GM10266 (cell line): ENCODE data around the gene USF2.

Source experiments
- DNase-seq: peaks from one replicate; pipeline ENCODE4 v3.0.0; 2012; ENCODE audit errors: extremely low spot score
- TF ChIP-seq, protein P1 (sequence below): IDR thresholded peaks from 2 replicates; pipeline ENCODE4 v1.5.1; 2012; ENCODE audit warnings: mild to moderate bottlenecking, low read depth; ENCODE audit not compliant: control insufficient read depth, insufficient read depth; ENCODE audit errors: missing control alignments

The USF2 gene

GRCh38 chr19:35262101-35262761 is 6.5 kb upstream of the USF2 start:
- TF ChIP-seq, protein P1, sequence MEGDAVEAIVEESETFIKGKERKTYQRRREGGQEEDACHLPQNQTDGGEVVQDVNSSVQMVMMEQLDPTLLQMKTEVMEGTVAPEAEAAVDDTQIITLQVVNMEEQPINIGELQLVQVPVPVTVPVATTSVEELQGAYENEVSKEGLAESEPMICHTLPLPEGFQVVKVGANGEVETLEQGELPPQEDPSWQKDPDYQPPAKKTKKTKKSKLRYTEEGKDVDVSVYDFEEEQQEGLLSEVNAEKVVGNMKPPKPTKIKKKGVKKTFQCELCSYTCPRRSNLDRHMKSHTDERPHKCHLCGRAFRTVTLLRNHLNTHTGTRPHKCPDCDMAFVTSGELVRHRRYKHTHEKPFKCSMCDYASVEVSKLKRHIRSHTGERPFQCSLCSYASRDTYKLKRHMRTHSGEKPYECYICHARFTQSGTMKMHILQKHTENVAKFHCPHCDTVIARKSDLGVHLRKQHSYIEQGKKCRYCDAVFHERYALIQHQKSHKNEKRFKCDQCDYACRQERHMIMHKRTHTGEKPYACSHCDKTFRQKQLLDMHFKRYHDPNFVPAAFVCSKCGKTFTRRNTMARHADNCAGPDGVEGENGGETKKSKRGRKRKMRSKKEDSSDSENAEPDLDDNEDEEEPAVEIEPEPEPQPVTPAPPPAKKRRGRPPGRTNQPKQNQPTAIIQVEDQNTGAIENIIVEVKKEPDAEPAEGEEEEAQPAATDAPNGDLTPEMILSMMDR, result no peak
- no peak for DNase-seq

DNA sequence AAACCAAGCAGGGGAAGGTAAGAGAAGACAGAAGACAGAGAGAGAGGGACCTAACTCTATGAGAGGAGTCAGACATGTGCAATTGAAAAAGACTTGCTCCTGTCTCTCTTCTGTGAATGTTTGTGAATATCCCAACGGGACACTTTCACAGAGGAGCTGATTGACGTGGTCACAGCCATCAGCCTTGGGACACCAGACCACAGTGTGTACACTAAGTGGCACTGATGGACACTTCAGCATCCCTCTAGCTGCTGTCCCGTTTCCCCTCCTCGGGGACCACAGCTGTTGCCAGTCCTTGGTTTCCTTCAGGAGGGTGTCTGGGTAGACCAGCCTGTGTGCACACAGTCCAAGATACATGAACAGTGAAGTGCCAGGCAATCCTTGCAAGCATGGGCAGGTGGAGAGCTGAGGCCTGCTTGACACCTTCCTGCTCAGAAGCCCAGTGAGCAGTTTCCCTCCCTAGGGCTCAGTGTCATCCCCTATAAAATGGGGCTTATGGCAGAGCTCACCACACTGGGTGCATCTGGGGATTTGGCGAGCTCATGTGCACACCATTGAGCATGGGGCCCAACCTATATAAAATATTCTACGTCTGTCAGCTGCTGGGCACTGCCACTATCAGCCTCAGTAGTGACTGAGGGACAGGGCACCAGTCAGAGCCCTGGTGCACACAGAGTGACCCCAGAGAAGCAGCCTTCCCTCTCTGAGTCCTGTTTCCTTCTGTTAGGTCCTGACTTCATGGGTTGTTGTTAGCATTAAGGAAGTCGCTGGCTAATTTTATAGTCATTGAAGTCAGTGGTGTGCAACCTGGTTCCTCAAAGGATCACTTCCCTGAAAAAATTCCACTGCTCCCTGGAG is 4.3 kb upstream of the USF2 start:
- no peak for DNase-seq
- TF ChIP-seq, protein P1, result no peak

- no peak for DNase-seq
- TF ChIP-seq, protein P1, result no peak
Observed at GRCh38 chr19:35265126-35265899, 3.4 kb upstream of the USF2 start.

- no peak for DNase-seq
Observed at GRCh38 chr19:35265900-35266519, 2.8 kb upstream of the USF2 start.

GRCh38 chr19:35266520-35267352 is 2.0 kb upstream of the USF2 start:
- no peak for DNase-seq
- TF ChIP-seq, protein P1, result no peak

More at GRCh38 chr19:35265900-35266519, 2.8 kb upstream of the USF2 start:
- TF ChIP-seq, protein P1, result no peak

DNA sequence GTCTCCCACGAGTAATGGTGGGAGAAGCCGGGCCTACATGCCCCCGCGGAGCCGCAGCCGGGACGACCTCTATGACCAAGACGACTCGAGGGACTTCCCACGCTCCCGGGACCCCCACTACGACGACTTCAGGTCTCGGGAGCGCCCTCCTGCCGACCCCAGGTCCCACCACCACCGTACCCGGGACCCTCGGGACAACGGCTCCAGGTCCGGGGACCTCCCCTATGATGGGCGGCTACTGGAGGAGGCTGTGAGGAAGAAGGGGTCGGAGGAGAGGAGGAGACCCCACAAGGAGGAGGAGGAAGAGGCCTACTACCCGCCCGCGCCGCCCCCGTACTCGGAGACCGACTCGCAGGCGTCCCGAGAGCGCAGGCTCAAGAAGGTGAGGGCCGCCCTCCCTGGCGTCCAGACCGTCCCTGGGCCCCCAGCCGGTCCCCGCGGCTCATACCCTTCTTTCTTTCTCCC is 1.4 kb upstream of the USF2 start:
- peak; percentile 58 for DNase-seq

More for the DNA sequence above, 1.4 kb upstream of the USF2 start:
- TF ChIP-seq, protein P1, result no peak
